ENCODE measurements around the gene SKIDA1. TPM values are rescaled to one million over a fixed set of nuclear protein-coding genes. Genes with fewer than 3 reads are reported as not detected.

SKIDA1 gene
- total RNA-seq, 3 donors from 2014 or later = 0.03 to 2.4 (median 0.34) TPM

DNA sequence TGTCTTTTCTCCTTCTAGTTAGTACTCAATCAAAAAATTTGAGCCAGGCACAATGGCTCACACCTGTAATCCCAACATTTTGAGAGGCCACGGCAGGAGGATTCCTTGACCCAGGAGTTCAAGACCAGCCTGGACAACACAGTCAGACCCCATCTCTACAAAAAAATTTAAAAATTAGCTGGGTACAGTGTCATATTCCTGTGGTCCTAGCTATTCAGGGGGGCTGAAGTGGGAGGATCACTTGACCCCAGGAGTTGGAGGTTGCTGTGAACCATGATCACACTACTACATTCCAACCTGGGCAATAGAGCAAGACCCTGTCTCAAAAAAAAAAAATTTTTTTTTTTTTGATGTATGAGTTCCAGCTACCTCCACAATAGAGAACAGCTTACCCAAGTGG, 57.8 kb downstream of the SKIDA1 start:
- intact Hi-C loops (cut with DNase I, micrococcal nuclease) = no loop called here
- no peaks in the 10 kb centered on the region for H3K9me3 ChIP-seq
- DNase-seq (no peak), ATAC-seq (no peak)
- H3K4me1 ChIP-seq (ENCODE audit: low read depth) = no peaks in the 10 kb centered on the region
- no peak overlapping the region for H3K4me3 ChIP-seq
- H3K36me3 ChIP-seq (ENCODE audit: low read depth) = no peaks in the 10 kb centered on the region
- TF ChIP-seq, protein P1, sequence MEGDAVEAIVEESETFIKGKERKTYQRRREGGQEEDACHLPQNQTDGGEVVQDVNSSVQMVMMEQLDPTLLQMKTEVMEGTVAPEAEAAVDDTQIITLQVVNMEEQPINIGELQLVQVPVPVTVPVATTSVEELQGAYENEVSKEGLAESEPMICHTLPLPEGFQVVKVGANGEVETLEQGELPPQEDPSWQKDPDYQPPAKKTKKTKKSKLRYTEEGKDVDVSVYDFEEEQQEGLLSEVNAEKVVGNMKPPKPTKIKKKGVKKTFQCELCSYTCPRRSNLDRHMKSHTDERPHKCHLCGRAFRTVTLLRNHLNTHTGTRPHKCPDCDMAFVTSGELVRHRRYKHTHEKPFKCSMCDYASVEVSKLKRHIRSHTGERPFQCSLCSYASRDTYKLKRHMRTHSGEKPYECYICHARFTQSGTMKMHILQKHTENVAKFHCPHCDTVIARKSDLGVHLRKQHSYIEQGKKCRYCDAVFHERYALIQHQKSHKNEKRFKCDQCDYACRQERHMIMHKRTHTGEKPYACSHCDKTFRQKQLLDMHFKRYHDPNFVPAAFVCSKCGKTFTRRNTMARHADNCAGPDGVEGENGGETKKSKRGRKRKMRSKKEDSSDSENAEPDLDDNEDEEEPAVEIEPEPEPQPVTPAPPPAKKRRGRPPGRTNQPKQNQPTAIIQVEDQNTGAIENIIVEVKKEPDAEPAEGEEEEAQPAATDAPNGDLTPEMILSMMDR (IDR thresholded peaks at IDR 0.05) = no peak

DNA sequence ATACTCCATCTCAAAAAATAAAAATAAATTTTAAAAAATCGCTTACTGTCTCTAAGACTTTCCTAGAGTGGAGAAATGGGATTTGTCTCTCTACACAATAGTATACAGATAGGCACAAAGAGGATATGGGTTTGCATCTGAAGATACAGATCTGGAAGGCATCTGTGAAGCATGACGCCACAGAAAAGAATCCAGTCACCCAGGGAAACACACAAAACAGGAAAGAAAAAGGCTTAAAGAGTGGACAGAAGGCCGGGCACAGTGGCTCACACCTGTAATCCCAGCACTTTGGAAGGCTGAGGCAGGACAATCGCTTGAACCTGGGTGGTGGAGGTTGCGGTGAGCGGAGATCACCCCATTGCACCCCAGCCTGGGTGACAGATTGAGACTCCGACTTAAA, 61.3 kb downstream of the SKIDA1 start:
- TF ChIP-seq, protein P1 (IDR thresholded peaks at IDR 0.05) = no peak
- H3K36me3 ChIP-seq (ENCODE audit: low read depth) = no peaks in the 10 kb centered on the region
- no peaks in the 10 kb centered on the region for H3K9me3 ChIP-seq
- ATAC-seq (no peak), DNase-seq (no peak)
- no peak overlapping the region for H3K4me3 ChIP-seq
- H3K4me1 ChIP-seq (ENCODE audit: low read depth) = no peaks in the 10 kb centered on the region
- intact Hi-C loops (cut with DNase I, micrococcal nuclease) = no loop called here

Small RNAs within 50 kb of the gene (microRNA-seq; reads per million reads assigned to microRNA genes)
- not detected for gene MIR1915

Other genes with a start within 250 kb of the SKIDA1 start
- gene MLLT10, start 8.6 kb upstream of the SKIDA1 start, total RNA-seq = 10 to 100 TPM; 29.6 to 43.1 (median 35.8) TPM

All from mucosa of descending colon (tissue), 3 donors.